SH-SY5Y (cell line): ENCODE data around the gene ZMYND11.

Source experiments
- GATA2 ChIP-seq: IDR thresholded peaks from 2 replicates; pipeline ENCODE4 v1.6.1; 2011; ENCODE audit warnings: mild to moderate bottlenecking, low read depth, low read length
- GATA3 ChIP-seq: IDR thresholded peaks from 2 replicates; pipeline ENCODE4 v1.6.1; 2011; ENCODE audit warnings: low read depth, mild to moderate bottlenecking, low read length, moderate library complexity

- TF ChIP-seq GATA3 (no peak), GATA2 (no peak)
Observed at GRCh38 chr10:182441-183201, 47.4 kb downstream of the ZMYND11 start.
